SU-DHL-6 (cell line): ENCODE measurements around the gene C1QTNF1.

Experiments used
- H2AFZ ChIP-seq: fragments of 200-600 bp; sonication (generic); 2 replicates; pipeline ENCODE4 v1.6.1; 2014; ENCODE audit warnings: low read depth, mild to moderate bottlenecking, moderate library complexity, mixed read lengths, antibody characterized with exemption, low read length; ENCODE audit not compliant: severe bottlenecking
- H3F3A ChIP-seq: fragments of 200-600 bp; shearing (Covaris generic); 2 replicates; pipeline ENCODE4 v1.6.0; 2016; ENCODE audit warnings: antibody characterized with exemption, mild to moderate bottlenecking; ENCODE audit not compliant: insufficient read depth
- H3K27ac ChIP-seq: fragments of 200-600 bp; sonication (generic); 2 replicates; pipeline ENCODE4 v1.5.1; 2016; ENCODE audit warnings: low read depth, mild to moderate bottlenecking, low read length, moderate library complexity, mixed read lengths
- H3K27me3 ChIP-seq: fragments of 200-600 bp; sonication (generic), shearing (Covaris generic); 2 replicates; pipeline ENCODE4 v1.6.0; 2014; ENCODE audit warnings: mild to moderate bottlenecking, low read length
- H3K36me3 ChIP-seq: fragments of 200-600 bp; sonication (generic); 2 replicates; pipeline ENCODE4 v1.6.1; 2014; ENCODE audit warnings: mild to moderate bottlenecking, low read length, mixed read lengths
- H3K4me2 ChIP-seq: fragments of 300-600, 200-600 bp; shearing (Covaris generic), sonication (generic); 2 replicates; pipeline ENCODE4 v1.6.0; 2014; ENCODE audit warnings: low read length, low read depth, mild to moderate bottlenecking; ENCODE audit not compliant: poor library complexity, severe bottlenecking
- H3K4me3 ChIP-seq: fragments of 200-600 bp; sonication (generic); 2 replicates; pipeline ENCODE4 v1.5.1; 2014; ENCODE audit warnings: antibody characterized with exemption, low read length, mild to moderate bottlenecking, mixed read lengths; ENCODE audit not compliant: insufficient read depth, poor library complexity, severe bottlenecking
- H3K79me2 ChIP-seq: fragments of 200-600 bp; sonication (generic); 2 replicates; pipeline ENCODE4 v1.6.1; 2014; ENCODE audit warnings: mild to moderate bottlenecking, low read length, moderate library complexity; ENCODE audit not compliant: insufficient read depth
- H3K9ac ChIP-seq: fragments of 200-600 bp; sonication (generic); 2 replicates; pipeline ENCODE4 v1.7.0; 2014; ENCODE audit warnings: mild to moderate bottlenecking, low read length
- H3K9me2 ChIP-seq: fragments of 200-600 bp; sonication (generic); replicated peaks from 2 replicates; pipeline ENCODE4 v1.6.1; 2014; ENCODE audit warnings: low read length; ENCODE audit not compliant: insufficient read depth
- H3K9me3 ChIP-seq: fragments of 200-600 bp; sonication (generic); 2 replicates; pipeline ENCODE4 v1.6.1; 2014; ENCODE audit warnings: low read length, mixed read lengths; ENCODE audit not compliant: insufficient read depth
- H4K20me1 ChIP-seq: fragments of 200-600 bp; sonication (generic); 2 replicates; pipeline ENCODE4 v1.6.1; 2014; ENCODE audit warnings: low read depth, mild to moderate bottlenecking, antibody characterized with exemption, low read length, moderate library complexity, mixed read lengths
- CTCF ChIP-seq: fragments of 200-600 bp; sonication (generic); IDR thresholded peaks from one replicate; pipeline ENCODE4 v1.5.1; 2017; ENCODE audit warnings: antibody characterized with exemption, mild to moderate bottlenecking, low read length, moderate library complexity; ENCODE audit not compliant: insufficient read depth, poor library complexity, severe bottlenecking
- EZH2phosphoT487 ChIP-seq: fragments of 200-600 bp; sonication (generic), shearing (Covaris generic); conservative IDR thresholded peaks from 2 replicates; pipeline ENCODE4 v1.6.1; 2018; ENCODE audit warnings: mild to moderate bottlenecking, antibody characterized with exemption, low read length, moderate library complexity, mixed read lengths

C1QTNF1 gene

DNA sequence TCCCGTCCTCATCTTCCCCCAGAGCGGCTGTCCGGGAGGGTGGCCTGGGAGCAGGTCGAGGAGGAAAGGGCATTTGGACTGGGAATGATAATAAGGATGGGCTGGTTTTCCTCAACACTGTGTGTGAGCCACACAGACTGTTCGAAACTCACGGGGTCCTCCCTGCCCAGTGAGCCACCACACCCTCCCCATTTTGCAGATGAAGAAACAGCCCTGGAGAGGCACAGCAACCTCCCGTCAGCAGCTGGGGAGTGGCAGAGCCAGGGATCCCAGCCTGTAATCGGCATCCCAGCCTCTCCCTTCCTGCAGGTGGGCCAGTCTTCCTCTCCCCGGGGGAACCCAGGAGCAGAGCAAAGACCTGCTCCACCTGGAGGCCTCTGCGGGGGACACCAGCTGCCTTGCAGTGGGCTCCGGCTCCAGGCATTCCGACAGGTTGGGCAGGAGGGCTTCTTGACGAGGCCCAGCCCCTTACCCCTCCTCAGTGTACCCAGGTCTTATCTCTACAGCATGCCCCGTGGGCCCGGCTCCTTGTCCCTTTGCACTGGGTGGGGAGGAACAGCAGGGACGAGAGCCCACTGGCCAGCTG is 74.4 kb downstream of the C1QTNF1 start:
- Histone ChIP-seq H2AFZ (no peak overlapping the region), H3K9ac (no peak overlapping the region), H3K36me3 (no peaks in the 10 kb centered on the region), H3K4me2 (no peak overlapping the region), H3K27ac (no peak overlapping the region), H3K9me2 (no peaks in the 10 kb centered on the region), H3K4me3 (no peak overlapping the region), H3F3A (no peaks in the 10 kb centered on the region), H3K79me2 (no peaks in the 10 kb centered on the region), H3K9me3 (no peaks in the 10 kb centered on the region), H4K20me1 (no peaks in the 10 kb centered on the region), H3K27me3 (no peaks in the 10 kb centered on the region)
- no peak for TF ChIP-seq EZH2phosphoT487
- TF ChIP-seq CTCF = no peak
